ENCODE data around the gene DPP3. TPM values are rescaled to one million over a fixed set of nuclear protein-coding genes. Genes with fewer than 3 reads are reported as not detected.
A peak's percentile ranks its signal among the peaks of the same experiment; 100 is the strongest.

The DPP3 gene
- polyA plus RNA-seq, 4 donors = 7.7 to 22.6 (median 20.6) TPM

DNA sequence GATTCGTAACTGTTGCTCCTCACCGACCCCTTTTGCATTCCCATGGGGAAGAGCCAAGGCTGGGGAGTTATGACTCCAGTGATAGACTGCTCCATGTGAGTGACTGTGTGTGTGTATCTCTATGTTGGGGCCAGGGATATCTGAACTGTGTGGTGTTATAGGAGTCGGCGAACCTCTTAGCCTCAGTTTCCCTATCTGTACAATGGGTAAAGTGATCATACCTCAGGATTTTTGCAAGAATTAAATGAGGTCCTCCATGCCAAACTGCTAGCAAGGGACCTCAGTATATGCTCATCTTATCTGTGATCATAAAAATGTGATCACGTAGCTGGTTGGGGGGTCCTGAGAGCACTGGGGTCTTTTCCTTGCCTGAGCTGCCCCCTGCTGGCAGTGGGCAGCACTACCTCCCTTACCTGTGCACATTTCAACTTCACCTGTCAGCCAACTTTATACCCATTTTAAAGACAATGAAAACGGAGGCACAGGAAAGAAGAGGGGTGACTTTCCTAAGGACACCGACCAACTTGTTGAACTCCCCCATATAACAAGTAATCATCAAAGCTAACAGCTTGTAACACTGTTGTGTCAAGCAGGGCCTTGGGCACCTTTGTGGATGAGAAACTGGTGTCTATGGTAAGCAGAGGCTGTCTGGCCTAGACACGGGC is 1.4 kb upstream of the DPP3 start:
- DNase-seq (ENCODE audit: low read depth in 4 of 4, low spot score in 3 of 4) = no peak

DNA sequence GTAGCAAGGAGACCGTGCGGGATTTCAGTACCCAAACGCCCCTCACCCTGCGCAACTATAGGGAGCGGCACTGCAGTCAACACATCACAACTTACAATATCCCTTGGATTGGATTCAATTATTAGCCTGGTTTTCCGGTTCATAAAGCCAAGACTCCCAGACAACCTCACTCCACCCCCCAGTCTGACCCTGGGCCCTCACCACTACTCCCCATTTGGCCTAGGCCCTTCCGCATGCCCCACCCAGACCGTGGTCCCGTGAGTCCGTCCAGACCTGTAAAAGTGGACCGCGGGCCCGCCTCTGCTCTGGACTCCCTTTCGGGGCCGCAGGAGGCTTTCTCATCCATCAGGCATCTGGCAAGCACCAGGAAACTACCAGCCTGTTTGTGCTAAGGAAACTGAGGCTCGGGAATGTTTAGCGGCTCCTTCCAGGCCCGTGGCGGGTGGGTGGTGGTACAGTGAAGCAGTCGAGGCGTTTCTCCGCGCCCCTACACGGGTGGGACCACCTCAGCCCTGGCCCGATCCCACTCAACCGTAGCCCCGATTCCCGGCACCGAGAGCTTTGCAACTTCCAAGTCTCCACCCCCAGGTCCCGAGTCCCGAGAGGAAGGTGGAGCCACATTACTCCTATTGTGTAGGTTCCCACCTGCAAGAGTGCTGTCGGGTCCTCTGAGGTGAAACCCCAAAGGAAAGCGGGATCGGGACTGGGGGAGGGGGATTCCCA is 679 bp upstream of the DPP3 start:
- DNase-seq (ENCODE audit: low read depth in 4 of 4, low spot score in 3 of 4) = no peak

DNA sequence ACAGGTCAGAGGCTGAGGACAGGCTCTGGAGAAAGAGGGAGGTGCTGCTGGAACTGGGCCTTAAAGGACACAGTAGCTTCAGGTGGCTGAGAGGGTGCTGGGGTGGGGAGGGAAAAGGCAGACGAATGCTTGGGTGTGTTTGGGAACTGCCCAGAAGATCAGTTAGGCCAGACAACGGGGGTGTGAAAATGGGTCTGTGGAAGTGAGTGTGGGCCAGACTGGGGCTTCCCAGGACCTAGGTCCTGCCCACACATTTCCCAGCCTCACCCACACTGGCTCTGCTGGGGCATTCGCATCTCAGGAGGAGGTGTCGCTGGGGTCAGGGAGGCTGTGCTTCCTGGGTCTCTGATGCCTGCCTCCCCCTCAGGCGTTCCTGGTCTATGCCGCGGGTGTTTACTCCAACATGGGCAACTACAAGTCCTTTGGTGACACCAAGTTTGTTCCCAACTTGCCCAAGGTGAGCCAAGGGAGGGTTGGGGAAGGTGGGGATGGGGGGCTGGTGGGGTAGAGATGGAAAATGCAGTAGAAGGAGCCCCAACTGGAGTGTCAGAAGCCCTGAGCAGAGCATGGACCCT is 4.7 kb downstream of the DPP3 start:
- DNase-seq (ENCODE audit: low read depth in 4 of 4, low spot score in 3 of 4) = no peak

DNA sequence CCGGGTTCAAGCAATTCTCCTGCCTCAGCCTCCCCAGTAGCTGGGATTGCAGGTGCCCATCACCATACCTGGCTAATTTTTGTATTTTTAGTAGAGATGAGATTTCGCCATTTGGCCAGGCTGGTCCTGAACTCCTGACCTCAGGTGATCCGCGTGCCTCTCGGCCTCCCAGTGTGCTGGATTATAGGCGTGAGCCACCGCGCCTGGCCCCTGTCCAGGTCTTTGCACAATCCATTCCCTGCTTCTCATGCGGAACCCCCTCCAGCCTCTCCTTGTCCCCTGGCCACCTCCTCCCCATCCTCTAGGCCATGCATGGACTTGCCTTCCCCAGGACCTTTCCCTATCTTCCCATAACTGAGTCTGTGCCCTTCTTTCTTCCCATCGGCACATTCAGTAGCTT is 8.7 kb downstream of the DPP3 start:
- DNase-seq (ENCODE audit: low read depth in 4 of 4, low spot score in 3 of 4) = no peak

DNA sequence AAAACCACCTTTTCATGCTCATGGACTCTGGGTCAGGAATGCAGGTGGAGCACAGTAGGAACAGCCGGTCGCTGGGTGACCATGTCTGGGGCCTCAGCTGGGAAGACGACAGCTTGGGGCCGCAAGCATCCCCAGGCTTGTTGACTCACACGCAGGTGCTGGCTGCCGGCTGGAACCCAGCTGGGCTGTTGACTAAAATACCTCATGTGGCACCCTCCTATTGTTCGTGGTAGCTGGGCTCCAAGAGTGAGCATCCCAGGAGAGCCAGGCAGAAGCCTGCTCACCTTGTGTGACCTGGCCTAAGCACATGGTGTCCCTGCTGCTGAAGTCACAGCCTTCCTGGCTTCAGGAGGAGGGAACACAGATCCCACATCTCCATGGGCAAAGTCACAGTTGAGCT is 9.4 kb downstream of the DPP3 start:
- no peak for DNase-seq (ENCODE audit: low read depth in 4 of 4, low spot score in 3 of 4)

DNA sequence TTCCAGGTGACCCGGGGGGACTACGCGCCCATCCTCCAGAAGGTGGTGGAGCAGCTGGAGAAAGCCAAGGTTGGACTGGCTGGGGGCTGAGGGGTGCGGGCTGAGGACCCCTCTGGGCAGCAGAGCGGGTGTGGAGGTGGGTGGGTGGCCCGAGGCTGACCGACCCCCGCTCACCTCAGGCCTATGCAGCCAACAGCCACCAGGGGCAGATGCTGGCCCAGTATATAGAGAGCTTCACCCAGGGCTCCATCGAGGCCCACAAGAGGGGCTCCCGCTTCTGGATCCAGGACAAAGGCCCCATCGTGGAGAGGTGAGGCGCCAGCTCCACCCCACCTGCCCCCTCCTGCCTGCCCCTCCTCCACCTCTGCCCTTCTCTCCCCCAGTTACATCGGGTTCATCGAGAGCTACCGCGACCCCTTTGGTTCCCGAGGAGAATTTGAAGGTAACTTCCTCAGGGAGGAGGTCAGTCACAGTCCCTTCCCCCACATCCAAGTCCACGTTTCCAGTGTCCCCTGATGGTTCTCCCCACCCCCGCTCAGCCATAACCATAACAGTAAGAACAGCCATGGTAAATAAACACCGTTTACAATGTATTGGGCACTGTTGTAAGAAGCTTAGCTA is 11.2 kb downstream of the DPP3 start:
- no peak for DNase-seq (ENCODE audit: low read depth in 4 of 4, low spot score in 3 of 4)

DNA sequence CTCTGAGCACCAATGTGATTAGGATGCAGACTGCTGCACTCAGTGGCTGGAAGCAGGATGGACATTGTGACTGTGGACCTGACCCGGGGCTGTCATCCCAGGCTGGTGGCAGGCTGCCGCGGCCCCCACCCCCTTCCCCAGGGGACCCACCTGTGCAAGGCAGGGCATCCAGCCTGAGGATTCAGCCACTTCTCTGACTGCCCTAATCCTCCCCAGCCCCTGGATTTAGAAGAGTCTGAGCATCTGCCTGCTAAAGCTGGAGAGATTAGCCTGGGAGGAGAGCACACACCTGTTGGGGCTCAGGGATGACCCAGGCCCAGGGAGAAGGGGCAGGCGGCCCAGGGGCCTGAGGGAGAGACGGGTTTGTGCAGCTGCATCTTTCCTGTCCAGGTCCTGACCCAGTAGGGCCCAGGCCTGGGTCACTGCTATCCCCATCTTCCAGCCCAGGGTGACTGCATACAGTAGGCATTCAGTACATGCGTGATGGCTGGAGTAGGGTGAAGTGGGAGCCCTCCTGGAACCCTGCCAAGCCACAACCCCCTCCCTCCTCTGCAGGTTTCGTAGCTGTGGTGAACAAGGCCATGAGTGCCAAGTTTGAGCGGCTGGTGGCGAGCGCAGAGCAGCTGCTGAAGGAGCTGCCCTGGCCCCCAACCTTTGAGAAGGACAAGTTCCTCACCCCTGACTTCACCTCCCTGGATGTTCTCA is 12.1 kb downstream of the DPP3 start:
- DNase-seq (ENCODE audit: low read depth in 4 of 4, low spot score in 3 of 4) = no peak

DNA sequence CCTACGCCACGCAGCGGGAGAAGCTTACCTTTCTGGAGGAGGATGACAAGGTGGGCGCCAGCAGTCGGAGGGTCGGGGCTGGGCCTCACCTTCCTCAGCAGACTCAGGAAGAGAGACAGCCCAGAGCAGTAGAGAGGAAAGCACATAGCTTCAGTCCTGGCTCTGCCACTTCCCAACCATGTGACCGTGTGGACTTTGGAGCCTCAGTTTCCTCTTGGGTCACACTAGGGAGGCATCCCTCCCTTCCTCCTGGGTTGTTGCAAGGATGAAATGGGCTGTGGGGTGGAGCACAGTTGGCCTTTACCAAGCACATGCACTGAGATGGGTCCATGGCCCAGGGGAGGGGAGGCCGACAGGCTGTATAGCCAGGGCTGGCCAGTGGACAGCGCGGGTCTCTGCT is 12.9 kb downstream of the DPP3 start:
- DNase-seq (ENCODE audit: low read depth in 4 of 4, low spot score in 3 of 4) = no peak

DNA sequence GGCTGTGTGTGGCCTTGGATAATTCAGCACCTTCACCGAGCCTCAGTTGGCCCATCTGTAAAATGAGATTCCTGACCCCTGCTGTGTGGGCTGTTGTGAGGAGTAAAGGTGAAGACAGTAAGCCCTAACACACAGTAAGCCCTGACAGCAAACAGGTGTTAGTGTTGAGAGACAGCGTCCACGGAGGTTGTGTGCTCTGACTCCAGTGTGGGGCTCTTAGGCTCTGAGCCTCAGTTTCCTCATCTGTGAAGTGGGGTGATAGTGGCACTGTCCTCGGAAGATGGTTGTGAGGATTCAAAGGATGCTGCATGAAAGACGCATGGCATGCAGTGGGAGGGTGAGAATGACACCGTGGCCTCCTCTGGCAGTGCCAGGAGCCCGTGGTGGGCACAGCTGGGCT is 14.2 kb downstream of the DPP3 start:
- DNase-seq (ENCODE audit: low read depth in 4 of 4, low spot score in 3 of 4) = no peak

DNA sequence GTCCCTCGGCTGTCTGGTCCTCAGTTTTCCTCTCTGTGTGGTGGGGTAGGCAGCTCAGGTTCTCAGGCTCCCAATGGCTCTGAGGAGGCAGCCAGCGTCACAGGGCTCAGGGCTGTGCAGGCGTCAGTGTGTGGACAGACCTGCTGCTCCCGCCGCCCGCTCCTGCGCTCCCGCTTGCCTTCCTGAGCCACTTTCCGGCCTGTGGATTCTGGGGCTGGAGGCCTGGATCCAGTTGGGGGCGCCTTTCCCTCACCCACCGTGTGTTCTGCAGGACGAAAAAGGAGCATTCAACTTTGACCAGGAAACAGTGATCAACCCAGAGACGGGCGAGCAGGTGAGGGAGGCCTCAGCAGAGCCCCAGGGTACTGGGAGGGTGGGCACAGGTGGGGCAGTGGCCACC is 14.7 kb downstream of the DPP3 start:
- DNase-seq (ENCODE audit: low read depth in 4 of 4, low spot score in 3 of 4) = no peak

DNA sequence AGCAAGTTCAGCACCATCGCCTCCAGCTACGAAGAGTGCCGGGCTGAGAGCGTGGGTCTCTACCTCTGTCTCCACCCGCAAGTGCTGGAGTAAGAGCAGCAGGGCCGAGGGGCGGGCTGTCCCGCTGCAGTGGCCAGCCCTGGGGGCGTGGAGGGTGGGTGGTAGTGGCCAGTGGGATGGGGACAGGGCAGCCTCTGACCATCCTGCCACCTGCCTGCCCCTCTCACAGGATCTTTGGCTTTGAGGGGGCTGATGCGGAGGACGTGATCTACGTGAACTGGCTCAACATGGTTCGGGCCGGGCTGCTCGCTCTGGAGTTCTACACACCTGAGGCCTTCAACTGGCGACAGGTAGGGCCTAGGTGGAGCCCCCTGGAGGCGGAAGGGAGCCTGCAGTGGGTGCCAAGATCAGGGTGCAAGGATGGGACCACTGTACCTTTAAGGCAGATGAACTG is 15.2 kb downstream of the DPP3 start:
- DNase-seq (ENCODE audit: low read depth in 4 of 4, low spot score in 3 of 4) = no peak

DNA sequence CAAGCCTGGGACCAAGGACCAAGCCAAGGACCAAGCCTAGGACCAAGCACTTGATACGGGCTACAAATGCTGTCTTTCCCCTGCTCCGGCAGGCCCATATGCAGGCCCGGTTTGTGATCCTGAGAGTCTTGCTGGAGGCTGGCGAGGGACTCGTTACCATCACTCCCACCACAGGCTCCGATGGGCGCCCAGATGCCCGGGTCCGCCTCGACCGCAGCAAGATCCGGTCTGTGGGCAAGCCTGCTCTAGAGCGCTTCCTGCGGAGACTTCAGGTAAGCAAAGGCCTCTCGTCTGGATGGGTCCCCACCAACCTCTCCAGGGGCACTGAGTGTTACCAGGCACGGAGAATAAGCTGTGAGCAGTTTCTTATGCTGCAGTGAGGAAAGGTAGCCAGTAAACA is 17.0 kb downstream of the DPP3 start:
- no peak for DNase-seq (ENCODE audit: low read depth in 4 of 4, low spot score in 3 of 4)

DNA sequence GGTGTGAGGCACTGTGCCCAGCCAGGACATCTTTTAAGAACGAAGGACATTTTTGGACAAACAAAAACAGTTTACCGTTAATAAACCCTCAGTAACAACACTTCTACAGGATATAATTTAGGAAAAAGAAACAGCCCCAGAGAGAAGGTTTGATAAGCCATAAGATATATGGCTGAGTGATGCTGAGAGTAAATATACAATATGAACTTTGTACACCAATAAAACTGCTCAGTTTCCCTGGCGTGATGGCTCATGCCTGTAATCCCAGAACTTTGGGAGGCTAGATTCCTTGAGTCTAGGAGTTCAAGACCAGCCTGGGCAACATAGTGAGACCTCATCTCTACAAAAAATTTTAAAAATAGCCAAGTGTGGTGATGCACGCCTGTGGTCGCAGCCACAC is 18.3 kb downstream of the DPP3 start:
- no peak for DNase-seq (ENCODE audit: low read depth in 4 of 4, low spot score in 3 of 4)

DNA sequence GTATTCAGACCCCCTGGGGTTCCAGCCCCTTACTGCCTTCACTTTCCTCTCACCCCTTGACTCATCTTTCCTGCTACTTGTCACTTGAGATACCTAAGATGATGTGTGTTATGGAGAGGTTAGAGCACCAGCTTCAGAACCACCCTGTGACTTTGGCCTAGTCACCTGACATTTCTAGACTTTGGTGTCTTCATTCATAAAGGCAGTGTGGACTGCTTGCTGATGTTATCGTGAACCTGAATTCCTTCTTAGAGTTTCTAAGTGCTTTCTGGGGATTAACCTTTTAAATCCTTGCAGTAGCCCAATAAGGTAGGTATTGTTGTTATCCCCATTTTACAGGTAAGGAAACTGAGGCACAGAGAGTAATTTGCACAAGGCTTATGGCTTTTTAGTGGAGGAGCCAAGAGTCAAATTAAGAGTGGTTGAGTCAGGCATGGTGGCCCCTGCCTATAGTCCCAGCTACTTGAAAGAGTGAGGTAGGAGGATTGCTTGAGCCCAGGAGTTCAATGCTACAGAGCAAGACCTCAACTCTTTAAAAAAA is 25.1 kb downstream of the DPP3 start:
- DNase-seq (ENCODE audit: low read depth in 4 of 4, low spot score in 3 of 4) = no peak

DNA sequence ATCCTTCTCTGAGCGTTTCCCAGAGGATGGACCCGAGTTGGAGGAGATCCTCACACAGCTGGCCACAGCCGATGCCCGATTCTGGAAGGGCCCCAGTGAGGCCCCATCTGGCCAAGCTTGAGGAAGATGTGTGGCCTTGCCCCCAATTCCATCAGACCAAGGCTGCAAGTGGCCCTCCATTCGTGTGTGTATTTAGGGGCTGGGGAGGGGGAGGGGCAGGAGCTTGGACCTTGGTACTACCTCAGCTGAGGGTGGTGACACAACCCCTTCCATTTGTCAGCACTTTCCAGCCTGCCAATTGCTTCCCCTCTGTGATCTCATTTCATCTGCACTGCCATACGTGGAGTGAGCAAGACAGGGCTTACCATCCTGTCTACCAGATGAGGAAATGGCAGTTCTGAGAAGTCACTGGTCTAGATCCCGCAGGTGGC is 28.9 kb downstream of the DPP3 start:
- DNase-seq (ENCODE audit: low read depth in 4 of 4, low spot score in 3 of 4) = no peak

DNA sequence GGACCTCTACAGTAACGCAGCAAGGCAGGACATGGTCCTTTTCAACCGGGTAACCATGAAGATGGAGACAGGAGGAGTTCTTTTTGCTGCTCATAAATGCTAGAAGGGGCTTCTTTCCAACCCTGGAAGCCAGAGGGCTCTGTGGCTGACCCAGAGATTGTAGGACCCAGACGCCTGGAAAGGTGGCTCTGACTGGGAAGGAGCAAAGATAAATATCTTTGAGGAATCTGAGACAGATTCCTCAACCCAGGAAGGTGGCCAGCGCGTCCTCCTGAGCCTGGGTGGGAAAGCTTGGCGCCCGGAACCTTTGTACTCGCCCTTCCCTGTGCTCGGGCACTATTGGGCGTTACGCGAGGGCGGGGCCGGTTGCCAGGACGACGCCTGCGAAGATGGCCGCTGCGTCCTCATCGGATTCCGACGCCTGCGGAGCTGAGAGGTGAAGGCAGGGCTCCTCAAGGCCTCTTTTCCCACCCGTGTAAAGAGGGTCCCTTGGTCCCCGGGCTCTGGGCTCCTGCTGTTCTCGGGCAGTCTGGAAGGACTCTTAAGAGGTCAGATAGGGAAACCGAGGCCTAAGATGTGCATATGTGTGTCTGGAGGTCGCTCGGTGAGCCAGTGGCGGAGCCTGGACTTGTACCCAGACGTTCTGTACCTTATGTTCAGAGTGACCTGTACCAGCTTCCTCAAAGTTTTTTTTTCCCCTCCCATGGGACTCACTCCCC is 30.2 kb downstream of the DPP3 start, which contains the start of gene BBS1:
Gene BBS1 (plus strand): TSS at position 365 of the 719 bp plus-strand sequence. CDS start 25 bp downstream, at position 390.
- peak; percentile 55 to 70 (median 66) for DNase-seq (ENCODE audit: low read depth in 4 of 4, low spot score in 3 of 4)

DNA sequence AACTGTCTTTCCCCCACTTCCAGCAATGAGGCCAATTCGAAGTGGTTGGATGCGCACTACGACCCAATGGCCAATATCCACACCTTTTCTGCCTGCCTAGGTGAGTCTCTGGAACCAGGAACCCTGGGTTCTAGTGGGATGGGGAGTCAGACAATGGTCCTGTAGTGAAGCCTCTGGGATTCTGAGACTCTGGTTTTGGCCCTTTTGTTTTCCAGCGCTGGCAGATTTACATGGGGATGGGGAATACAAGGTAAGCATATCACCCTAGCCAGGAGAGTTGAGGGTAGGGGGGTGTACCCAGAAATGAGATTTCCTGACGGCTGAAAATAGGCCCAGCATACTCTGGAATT is 30.7 kb downstream of the DPP3 start:
- DNase-seq (ENCODE audit: low read depth in 4 of 4, low spot score in 3 of 4) = no peak

DNA sequence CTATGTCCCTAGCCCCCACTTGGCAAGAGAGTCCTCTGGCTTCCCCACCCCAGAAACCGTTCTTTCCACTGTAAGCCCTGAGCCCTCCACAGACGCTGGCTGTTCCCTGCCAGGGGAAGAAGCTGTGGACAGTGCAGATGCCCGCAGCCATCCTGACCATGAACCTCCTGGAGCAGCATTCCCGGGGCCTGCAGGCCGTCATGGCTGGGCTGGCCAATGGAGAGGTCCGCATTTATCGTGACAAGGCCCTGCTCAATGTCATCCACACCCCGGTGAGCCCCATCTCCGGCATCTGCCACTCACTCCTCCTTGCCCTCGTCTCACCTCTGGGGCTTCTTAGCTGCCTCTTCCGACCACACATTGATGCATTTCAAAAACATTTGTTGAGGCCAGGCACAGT is 43.4 kb downstream of the DPP3 start:
- no peak for DNase-seq (ENCODE audit: low read depth in 4 of 4, low spot score in 3 of 4)

DNA sequence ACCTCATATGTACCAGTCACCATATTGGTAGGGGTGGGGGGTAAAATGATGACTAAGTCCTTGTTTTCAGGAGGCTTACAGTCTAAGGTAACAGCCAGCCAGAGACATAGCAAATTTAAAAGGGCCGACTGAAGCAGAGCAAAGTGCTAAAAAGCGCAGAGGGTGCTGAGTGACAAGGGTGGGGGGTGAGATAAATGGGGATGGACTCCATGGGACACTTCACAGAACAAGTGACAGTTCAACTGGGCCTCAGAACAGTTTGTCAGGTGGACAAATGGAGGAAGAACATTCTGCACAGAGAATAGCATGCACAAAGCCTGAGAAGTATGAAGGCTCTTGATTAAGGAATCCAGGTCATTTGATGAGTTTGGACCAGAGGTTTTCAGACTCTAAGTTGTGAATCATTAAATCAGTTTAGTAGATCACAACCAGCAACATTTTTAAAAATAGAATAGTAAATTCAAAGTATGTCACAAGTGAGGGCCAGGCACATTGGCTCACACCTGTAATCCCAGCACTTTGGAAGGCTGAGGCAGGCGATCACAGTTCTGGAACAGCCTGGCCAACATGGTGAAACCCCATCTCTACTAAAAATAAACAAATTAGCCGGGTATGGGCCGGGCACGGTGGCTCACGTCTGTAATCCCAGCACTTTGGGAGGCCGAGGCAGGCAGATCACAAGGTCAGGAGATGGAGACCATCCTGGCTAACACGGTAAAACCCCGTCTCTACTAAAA is 44.2 kb downstream of the DPP3 start:
- no peak for DNase-seq (ENCODE audit: low read depth in 4 of 4, low spot score in 3 of 4)
